HG02970 (cell line): ENCODE data around the gene MCM3.

Source experiments
- ATAC-seq: cut with Tn5 transposase; IDR thresholded peaks from one replicate; pipeline ENCODE4 v1.9.1; 2021; ENCODE audit warnings: mild to moderate bottlenecking, moderate library complexity, moderate number of reproducible peaks; ENCODE audit not compliant: unreplicated experiment, low FRiP score

The MCM3 gene

DNA sequence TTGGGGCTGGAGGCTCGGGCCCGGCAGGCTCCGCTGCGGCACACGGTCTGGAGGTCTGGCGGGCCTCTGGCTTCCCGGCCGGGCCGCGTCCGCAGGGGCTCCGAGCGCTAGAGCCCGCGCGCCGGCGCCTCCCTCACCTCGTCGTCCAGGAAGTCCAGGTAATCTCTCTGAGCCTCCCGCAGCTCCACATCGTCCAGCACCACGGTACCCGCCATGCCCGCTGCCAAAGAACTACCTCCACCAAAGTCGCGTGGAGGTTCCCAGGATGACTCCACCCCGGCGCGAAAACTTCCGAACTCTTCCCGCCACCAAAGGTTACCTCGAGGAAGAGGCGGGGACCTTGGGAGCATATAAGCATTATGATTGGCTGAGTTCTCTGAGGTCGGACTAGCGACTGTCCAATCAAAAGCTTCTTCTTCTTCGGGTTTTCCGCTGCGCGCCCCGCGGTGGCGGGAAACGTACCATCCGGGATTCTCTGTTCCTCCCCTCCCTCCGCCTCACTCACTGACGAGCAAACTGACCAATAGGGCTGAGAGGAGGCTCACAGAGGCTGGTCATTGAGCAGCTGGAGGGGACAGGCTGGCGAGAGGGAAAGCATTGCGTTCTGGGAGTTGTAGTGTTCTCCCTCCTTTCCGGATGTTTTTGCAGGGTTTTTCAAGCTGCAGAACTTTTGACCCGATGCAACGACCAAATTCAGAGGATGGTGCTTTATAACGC is at the start of gene MCM3:
Gene MCM3, minus strand, starts transcription at position 283 of the 717 bp plus-strand sequence. Its CDS starts 68 bp downstream, at position 215.
- ATAC-seq: peak; percentile 96

DNA sequence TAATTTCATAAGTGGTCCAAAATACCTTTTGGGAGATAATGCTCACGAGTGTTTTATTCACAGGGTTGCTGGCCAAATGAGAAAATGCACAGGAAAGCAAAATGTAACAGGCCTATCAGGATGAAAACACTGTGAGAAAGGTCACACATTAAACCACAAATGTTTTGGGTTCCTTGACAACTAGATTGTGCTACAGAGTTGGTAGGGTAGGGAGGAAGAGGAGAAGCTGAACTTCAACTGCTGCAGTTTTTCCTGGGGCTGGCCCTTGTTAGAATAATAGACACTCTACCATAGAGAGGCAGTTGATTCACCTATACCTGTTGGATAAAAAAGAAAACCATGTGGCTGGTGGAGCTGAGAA is 49.3 kb upstream of the MCM3 start:
- ATAC-seq: no peak

DNA sequence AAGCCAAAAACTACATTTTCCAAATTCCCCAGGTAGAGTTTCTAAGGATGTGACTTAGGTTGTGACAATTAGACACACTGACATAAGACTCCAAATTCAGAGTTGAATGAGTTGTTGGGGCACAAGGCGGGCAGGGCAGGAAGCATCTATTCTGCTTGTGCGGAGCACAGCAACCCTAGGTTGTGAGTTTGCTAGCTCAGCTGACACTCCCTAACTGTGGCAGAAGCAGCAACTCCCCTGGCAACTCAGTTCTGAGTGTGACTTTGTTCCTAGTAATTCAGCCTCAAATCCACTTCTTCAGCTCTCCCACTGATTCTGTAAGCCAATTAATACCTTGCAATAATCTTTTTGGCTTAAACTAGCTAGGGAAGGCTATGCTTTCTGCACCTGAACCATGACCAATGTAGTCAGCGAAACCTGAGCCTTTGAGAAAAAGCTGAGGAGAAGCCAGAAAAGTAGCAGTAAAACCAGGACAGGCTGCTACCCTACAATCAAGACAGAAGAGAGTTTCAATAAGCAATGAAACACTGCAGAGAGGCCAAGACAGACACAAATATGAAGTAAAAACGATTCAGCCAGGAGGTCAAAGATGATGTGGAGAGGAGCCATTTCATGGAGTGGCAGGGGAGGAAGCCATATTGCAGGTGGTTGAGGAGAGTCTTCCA is 47.4 kb upstream of the MCM3 start:
- ATAC-seq: no peak

DNA sequence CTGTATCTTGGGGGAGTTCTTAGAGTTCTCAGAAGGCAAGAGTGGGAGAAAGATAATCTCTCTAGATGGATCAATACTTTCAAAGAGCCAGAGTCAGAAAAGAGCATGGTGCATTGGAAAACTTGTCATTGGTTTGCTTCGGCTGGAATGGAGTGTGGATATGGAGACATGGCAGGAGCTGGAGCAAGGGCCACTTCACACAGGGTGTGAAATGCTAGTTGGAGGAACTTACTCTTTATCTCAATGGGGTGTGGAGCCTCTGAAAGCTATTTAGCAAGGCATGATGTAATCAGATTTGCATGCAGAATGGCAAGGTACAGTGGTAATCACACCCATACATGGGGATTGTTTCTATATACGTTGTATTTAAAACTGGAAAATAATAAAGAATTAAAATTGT is 45.9 kb upstream of the MCM3 start:
- no peak for ATAC-seq

DNA sequence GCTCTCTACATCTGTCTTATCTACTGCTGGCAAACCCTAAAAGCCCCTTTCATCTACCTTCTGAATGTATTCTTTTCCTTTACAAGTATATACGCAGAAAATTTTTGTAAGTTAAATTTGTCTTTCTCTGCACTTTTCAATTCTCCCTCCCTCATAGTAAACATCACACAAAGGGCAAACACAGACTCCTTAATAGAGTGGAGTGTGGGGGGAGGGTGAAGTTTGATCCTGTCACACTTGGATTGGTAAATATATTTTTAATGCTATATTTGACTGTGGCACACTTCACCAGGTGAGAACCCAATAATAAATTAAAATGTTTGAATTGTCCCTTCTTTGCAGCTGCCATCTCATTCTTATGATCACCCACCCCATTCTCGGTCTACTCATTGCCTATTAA is 44.2 kb upstream of the MCM3 start:
- ATAC-seq: no peak

DNA sequence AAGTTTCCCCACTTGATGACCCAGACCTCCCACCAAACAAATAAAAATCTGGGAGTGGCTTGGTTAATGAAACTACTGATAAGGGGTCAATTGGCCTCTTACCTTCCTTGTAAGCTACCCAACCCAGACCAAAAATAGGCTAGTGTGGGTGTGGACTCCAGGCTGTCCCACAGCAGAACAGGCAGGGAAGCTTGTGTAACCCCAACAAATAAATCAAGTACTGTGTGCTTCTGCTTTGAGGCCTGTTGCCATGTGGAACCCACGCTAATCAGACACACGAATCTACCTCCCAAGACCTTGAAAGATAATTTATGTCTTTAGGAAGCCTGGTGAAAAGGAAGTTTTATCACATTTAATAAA is 43.7 kb upstream of the MCM3 start:
- no peak for ATAC-seq

DNA sequence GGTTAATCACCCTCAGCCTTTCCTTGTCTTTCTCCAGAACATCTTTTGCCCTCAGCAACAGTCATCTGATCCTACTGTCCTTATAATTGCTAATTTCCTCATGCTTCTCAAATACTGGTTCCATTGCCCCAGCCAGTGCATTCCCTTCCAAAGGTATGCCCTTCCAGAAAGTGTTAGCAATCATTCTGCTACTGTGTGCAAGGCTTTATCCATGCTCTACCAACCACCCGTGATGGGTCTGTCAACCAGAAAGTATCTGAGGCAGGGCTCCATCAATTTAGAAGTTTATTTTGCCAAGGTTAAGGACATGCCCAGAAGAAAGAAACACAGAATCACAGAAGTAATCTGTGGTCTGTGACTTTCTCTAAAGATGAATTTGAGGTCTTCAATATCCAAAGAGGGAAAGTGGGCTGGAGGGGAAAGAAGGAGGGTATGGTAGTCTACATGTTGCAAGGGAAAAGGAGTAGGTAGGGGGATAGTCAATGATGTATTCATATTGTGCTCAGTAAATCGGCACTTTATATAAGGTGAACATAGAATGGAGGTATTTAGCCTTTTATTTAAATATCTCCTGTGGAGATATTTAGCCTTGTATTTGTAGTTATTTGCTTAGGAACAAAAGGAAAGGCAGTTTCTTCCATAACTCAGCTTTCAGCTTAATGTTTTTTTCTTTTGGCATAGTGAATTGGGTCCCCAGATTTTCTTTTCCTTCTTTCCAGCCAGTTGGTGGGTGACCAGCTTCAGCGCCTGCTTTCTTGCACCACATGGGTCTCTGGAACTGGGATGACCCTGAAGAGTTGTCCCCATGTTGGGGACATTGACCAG is 42.2 kb upstream of the MCM3 start:
- ATAC-seq: no peak

DNA sequence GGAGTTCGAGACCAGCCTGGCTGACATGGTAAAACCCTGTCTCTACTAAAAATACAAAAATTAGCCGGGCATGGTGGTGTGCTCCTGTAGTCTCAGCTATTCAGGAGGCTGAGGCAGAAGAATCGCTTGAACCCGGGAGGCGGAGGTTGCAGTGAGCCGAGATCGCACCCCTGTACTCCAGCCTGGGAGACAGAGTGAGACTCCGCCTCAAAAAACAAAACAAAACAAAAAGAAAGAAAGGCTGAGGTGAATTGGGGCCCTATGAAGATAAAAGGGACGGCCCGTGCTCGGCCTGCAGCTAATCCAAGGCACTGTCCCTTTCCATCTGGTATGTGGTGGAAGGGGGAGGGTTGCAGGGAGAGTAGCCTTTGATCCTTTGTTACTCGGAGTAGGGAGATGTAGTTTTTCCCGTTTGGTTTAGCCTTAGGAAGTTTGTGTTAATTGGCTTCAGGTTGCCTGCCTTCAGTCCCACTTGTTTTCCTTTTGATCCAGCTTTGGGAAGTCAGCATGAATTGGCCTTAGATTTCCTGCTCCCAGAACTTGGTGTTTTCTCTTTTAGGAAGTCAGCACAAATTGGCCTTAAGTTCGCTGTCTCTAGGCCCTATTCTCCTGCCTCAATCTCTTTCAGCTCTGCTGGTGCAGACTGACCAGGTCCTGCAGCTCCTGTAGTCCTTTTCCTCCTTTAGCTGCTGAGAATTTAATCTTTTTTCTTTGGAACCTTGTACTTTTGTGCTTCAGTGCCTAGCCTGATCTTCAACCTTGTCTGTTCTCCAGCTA is 41.3 kb upstream of the MCM3 start:
- no peak for ATAC-seq

DNA sequence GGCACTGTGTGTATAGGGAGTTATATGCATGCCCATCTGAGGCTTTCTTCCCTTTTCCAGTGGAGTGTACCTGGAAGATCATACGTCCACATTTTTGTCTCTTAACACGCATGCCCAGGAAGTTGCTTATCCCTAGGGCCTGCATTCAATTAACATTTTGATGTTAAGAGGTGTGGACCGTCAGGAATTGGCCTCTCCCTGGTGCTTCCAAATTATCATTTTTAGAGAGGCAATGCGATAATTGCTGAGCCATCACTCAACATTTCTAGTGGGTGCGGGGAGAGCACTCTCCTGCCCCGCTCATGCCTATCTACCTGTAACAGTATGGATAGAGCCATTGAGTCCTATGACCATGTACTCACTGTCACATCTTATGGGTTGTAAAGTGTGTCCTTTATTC is 39.6 kb upstream of the MCM3 start:
- no peak for ATAC-seq

DNA sequence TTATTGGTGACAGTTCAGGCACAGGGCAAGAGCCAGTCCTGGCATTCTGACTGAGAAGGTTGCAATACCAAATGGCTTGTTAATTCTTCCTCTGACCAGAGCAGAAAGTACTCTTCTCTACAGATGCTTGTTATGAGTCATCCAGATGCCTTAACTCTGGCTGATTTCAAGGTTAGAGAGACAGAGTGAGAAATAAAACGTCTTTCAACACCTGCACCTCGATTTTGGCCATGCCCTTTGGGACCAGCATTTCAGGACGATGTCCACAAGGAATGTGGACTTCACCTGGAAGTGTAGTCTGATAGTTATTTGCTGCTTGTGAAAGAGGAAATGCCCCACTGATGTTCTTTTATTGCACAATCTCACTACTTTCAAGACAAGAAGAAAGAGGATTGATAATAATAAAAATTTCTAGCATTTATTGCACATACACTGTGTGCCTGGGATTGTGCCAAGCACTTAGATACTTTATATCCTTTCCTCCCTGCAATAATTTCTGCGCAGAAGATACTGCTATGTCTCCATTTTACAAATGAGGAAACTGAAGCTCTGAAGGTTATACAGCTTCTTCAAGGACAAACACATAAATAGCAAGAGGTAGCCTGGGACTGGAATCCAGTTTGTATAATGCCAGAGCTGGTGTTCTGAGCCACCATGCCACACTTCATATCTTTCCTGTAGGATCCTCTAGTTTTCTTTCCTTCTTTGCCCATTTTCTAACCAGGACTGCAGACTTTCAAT is 33.5 kb upstream of the MCM3 start:
- ATAC-seq: peak; percentile 77

DNA sequence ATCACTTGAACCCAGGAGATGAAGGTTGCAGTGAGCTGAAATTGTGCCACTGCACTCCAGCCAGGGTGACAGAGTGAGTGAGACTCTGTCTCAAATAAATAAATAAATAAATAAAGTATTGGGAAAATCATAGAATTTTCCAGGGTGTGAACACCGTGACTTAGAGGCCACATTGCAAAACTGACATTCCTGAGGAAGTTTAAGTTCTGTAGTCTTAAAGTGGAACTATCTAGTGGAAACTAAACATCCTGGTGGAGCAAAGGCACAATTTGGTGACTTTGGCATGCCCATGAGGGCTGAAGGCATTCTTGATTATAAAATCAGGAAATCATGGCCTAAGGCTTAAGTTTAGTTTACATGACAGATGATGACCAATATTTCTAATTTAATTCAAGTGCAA is 32.7 kb upstream of the MCM3 start:
- ATAC-seq: no peak

DNA sequence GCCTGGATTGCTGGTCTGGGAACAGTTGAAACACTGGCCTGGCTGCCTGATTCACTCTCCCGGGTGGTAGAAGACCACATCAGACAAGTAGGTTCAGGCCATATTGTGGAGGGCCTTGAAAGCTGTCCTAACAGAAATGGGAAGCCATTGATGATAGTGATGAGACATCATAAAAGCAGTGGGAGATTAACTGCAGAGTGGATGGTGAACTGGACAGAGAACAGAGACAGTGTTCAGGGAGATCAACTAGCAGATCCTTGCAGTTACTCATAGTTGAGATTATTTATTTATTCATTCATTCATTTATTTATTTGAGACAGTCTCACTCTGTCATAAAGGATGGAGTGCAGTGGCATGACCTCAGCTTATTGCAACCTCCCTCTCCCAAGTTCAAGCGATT is 30.2 kb upstream of the MCM3 start:
- ATAC-seq: no peak

DNA sequence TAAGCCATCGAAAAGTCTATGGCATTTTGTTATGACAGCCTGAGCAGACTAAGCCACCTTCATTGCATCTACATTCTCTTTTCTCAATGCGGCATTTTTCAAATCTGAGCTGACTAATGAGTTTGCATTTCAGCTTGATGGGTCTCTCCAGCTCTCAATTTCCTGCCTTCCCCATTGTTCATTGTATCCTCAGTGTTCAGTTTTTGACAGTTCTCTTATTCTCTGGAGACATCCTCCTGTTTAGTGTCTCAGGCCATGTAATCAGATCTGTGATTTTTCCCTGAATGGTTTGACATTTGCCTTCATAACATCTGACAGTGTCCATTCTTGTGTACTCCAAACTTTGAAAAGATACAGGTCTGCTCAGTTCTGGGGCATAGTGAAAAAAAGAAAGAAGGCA is 27.9 kb upstream of the MCM3 start:
- ATAC-seq: no peak

DNA sequence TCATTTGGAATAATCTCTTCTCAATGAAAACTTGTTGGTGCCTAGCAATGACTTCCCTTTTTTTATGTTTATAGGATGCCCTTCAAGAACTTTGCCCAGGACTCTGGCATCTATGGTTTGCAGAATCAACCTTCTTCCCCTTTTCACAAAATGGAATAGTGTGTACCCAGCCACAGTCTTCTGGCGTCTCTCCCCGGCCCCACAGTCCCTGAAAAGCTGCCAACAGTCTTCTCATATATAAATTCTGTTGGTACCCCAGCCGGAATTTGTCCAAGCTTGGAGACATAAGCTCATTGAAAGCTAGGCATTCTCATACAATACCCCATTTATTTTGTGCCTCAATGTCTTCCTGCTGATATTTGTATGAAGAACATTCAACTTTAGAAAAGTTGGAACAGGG is 26.4 kb upstream of the MCM3 start:
- ATAC-seq: no peak

DNA sequence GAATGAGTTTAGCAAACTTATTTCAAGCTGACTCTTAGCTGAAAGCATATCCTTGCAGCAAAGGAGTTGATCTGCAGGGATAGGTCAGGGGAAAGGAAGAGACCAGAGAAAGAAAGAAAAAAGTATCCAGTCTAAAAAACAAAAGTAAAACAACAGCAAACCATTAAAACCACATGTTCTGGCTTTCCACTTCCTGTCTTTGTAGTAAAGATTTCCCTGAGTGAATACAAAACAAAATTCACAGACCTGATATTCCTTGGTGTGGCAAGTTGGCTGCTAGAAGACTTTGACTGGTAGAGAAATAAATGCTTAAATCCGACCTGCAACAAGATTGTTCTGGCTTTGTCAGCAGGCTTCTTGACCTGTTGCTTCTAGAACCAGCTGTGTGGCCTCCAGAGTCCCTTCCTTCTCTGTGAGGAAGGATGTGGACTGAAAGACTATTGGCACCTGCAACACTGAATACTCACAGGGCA is 23.4 kb upstream of the MCM3 start:
- no peak for ATAC-seq

DNA sequence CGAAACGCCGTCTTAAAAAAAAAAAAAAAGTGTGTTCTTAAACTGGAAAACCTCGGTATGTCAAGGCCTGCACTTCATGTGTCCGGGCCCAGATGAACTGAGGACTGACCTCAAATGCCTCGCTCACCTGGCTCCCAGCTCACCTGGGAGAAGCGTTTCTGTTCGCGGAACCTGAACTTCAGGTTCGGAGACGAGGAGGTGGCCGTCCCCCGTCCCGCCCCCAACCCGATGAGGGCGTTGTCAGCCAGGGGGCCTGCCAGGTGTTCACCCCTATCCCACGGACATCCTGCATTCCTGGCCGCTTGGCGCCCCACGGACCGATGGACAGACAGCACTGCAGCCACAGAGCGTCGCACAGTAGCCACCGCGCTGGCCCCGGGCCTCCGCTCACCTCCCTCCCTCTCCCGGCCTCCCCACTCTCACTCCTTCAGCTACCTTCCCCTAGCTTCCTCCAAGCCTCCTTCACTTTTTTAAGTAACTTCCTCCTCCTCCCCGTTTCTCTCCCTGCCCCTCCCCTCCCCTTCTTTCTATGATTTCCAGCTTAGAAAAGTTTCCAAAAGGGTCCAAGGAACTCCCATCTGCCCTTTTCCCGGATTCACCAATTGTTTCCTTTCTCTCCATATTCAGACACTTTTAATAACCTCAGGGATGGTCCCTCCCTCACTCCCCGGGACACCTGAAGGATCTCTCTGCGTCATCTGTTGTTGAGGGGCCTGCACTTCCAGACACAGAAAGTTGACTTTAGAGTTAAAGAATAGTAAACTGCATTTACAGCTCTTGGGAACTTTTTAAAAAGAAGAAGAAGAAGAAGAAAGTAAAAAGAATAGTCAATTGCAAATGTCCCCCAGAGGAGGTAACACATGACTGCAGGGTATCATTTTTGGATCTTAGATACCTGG is 22.7 kb upstream of the MCM3 start:
- ATAC-seq: no peak

DNA sequence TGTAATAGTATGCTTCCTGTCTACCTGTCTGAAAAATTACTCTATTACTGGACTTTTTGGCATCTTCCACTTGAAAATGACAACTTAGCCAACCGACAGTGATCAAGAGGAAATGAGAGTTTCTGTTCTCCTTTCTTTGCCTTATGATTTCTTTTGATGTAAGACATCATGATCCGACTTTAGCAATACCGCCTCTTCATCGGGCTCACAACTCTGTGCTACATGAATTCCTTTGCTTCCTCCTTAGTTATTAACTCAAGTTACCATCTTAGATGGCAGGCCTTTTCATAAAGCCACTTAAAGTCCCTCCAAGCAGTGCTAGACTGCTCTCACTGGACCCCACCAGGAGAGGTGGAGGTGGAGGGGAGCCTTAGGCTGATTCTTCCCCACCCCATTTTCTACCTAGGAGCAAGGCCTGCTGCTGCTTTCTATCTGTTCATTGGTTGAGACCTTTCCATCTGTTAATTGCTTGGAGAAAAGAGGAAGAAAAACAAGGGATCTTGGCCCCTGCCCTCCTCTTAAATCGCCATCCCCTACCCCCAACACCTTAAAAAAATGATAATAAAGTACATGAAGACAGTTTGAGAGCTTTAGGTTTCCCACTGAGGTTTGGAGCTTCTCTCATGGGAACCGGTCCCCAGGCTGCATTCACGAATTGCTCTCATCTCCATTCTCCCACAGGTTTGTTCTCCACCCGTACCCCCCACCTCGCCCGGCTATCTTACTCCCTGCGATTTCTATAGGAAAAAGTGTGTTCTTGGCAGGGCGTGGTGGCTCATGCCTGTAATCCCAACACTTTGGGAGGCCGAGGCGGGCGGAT is 21.6 kb upstream of the MCM3 start:
- ATAC-seq: peak; percentile 43

DNA sequence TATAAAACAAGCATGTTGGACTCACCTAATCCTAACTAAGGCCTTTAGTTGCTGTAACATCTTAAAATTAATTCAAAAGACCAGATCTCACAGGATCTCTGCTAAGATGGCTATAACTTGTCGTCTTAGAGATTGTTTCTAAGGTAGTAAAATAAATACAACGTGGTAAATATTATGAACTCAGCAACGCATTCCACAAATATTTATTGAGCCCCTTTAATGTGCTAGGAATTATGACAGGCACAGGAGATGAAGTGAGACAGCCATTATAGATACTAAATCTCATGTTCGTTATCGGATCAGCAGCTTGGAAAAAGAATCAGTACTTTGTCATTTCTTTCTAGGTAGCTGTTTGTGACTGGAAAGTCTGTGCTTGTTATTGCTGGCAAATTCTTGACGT is 20.9 kb upstream of the MCM3 start:
- no peak for ATAC-seq
